Activated naive CD8-positive, alpha-beta T cell treated with anti-CD3 and anti-CD28 coated beads, Interleukin-2, amount 50 U/mL, for 24 hours (primary cell): ENCODE results near the gene TPRKB.
"Not testable (repeated sequence)": the region's sequence is repeated elsewhere in the genome, so short reads cannot be mapped to it uniquely, and the experiment has no call there.

ENCODE experiments used
- ATAC-seq: fragments of 150-1000 bp; cut with Tn5 transposase; one replicate; pipeline ENCODE4 v1.10.0; 2021
- DNase-seq: peaks from one replicate; pipeline ENCODE4 v3.0.0; 2021
- H3K27ac Mint-ChIP-seq: one replicate; pipeline ENCODE4 v1.8.0; 2021; ENCODE audit warnings: mild to moderate bottlenecking, mixed read lengths
- H3K27me3 Mint-ChIP-seq: one replicate; pipeline ENCODE4 v1.8.0; 2021; ENCODE audit warnings: mixed read lengths
- H3K36me3 Mint-ChIP-seq: one replicate; pipeline ENCODE4 v1.8.0; 2021; ENCODE audit warnings: low read depth, mixed read lengths
- H3K4me1 Mint-ChIP-seq: one replicate; pipeline ENCODE4 v1.8.0; 2021; ENCODE audit warnings: mixed read lengths
- H3K4me3 Mint-ChIP-seq: one replicate; pipeline ENCODE4 v1.8.0; 2021; ENCODE audit warnings: mild to moderate bottlenecking, moderate library complexity, mixed read lengths
- H3K9me3 Mint-ChIP-seq: one replicate; pipeline ENCODE4 v1.8.0; 2021; ENCODE audit warnings: mixed read lengths

TPRKB gene

DNA sequence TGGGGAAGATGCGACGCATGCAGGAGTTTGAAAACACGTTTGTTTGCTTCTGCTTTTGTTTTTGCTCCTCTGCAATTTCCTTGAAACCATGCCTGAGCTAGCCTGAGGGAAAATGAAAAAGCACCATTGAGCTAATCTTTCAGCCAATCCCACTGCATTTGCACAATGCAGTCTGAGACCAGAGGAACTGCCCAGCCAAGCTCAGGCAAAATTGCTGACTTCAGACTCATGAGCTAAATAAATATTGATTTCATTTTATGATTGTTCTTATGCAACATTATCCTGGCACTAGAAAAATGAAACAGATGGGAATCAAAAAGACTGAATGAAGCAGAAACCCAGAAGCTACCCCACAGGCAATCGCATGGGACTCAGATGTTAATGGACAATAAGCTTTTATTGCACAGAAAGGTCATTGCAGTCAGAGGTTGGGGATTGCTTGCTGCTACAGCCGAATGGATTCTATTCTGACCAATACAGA is 37.0 kb downstream of the TPRKB start:
- no peak for DNase-seq
- Mint-ChIP-seq H3K4me1 (no peaks in the 10 kb centered on the region), H3K27me3 (peaks cover 14% of the 10 kb centered on the region), H3K36me3 (no peaks in the 10 kb centered on the region), H3K9me3 (no peaks in the 10 kb centered on the region), H3K27ac (no peak overlapping the region), H3K4me3 (no peak overlapping the region)
- ATAC-seq = no peak

DNA sequence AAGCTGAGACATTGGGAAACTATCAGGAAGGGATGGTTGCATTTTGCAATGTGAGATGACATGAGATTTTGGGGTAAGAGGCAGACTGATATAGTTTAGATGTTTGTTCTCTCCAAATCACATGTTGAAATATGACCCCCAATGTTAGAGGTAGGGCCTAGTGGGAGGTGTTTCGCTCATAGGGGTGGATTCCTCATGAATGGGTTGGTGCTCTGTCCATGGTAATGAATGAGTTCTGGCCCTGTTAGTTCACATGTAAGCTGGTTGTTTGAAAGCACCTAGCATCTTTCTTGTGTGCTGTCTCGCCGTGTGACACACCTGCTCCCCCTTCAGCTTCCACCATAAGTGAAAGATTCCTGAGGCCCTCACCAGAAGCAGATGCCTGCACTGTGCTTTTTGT is 37.7 kb downstream of the TPRKB start:
- Mint-ChIP-seq H3K36me3 (no peaks in the 10 kb centered on the region), H3K4me3 (no peak overlapping the region), H3K27me3 (peaks cover 12% of the 10 kb centered on the region), H3K9me3 (no peaks in the 10 kb centered on the region), H3K27ac (no peak overlapping the region), H3K4me1 (no peaks in the 10 kb centered on the region)
- DNase-seq = no peak
- ATAC-seq = no peak

DNA sequence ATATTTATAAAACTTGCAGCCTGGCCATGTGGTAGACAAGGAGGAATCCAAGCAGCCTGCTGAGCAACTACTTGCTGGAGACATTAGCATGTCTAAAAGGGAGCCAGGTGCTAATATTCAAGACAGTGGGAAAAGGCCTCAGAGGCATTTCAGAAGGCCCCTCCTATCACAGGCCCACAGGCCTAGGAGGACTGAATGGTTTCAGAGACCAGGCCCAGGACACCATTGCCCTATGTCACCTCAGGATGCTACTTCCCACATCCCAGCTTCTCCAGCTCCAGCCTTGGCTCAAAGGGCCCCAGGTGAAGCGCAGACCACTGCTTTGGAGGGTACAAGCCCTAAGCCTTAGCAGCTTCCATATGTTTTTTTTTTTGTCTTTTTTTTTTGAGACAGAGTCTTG is 39.0 kb downstream of the TPRKB start:
- H3K27ac Mint-ChIP-seq = no peak overlapping the region
- peaks cover 12% of the 10 kb centered on the region for H3K27me3 Mint-ChIP-seq
- H3K4me3 Mint-ChIP-seq = no peak overlapping the region
- H3K9me3 Mint-ChIP-seq = no peaks in the 10 kb centered on the region
- no peaks in the 10 kb centered on the region for H3K36me3 Mint-ChIP-seq
- ATAC-seq = no peak
- no peaks in the 10 kb centered on the region for H3K4me1 Mint-ChIP-seq
- no peak for DNase-seq

DNA sequence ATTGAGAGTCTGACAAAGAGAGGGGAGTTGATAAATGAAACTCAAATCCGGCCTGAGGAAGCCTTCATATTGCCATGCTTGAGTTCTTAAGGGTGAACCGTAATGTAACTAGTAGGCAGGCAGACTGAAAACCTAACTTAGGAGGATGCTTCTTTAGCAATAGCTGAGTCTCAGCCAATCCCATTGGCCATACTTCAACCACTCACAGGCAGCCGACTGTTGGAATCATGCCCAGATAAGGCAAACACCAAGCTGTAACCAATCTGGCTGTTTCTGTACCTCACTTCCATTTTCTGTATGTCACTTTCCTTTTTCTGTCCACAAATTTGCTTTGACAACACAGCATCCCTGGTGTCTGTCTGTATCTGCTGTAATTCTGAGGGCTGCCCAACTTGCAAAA is 39.5 kb downstream of the TPRKB start:
- Mint-ChIP-seq H3K27ac (no peak overlapping the region), H3K27me3 (peaks cover 12% of the 10 kb centered on the region), H3K4me3 (no peak overlapping the region), H3K9me3 (no peaks in the 10 kb centered on the region), H3K4me1 (no peaks in the 10 kb centered on the region), H3K36me3 (no peaks in the 10 kb centered on the region)
- no peak for ATAC-seq
- no peak for DNase-seq

DNA sequence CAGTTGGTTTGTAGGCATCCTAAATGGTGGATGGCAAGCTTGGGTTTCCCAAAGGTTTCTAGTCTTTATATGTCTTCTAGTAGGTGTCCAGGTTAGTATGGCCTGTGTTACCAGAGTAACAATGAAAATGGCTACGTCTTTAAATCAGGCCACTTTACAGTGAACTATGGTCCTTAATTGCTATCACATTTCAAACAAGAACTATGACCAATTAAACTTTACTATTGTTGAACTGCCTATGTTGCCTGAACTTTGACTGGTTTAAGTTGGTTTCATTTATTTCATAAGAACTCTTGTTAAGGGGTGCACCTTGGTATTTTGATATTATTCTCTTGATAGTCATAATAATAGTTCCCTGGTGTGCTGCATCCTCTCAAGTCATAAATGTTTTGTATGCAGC is 40.2 kb downstream of the TPRKB start:
- ATAC-seq, DNase-seq, H3K4me1 Mint-ChIP-seq, H3K36me3 Mint-ChIP-seq, H3K9me3 Mint-ChIP-seq, H3K27ac Mint-ChIP-seq, H3K4me3 Mint-ChIP-seq: not testable (repeated sequence)
- peaks cover 12% of the 10 kb centered on the region for H3K27me3 Mint-ChIP-seq

DNA sequence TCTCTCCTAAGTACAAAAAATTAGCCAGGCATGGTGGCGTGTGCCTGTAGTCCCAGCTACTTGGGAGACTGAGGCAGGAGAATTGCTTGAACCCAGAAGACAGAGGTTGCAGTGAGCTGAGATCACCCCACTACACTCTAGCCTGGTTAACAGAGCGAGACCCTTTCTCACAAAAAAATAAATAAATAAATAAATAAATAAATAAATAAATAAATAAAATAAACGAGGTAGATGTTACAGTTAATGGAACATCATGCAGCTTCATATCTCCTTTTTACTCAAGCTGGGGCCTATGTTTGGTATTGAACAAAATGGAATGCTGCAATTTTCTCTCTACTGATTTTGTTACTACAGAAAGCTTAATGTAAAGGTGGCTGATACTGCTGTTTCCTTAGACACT is 40.6 kb downstream of the TPRKB start:
- not testable (repeated sequence) for H3K27ac Mint-ChIP-seq, H3K9me3 Mint-ChIP-seq, ATAC-seq, DNase-seq, H3K4me3 Mint-ChIP-seq, H3K36me3 Mint-ChIP-seq, H3K4me1 Mint-ChIP-seq, H3K27me3 Mint-ChIP-seq

DNA sequence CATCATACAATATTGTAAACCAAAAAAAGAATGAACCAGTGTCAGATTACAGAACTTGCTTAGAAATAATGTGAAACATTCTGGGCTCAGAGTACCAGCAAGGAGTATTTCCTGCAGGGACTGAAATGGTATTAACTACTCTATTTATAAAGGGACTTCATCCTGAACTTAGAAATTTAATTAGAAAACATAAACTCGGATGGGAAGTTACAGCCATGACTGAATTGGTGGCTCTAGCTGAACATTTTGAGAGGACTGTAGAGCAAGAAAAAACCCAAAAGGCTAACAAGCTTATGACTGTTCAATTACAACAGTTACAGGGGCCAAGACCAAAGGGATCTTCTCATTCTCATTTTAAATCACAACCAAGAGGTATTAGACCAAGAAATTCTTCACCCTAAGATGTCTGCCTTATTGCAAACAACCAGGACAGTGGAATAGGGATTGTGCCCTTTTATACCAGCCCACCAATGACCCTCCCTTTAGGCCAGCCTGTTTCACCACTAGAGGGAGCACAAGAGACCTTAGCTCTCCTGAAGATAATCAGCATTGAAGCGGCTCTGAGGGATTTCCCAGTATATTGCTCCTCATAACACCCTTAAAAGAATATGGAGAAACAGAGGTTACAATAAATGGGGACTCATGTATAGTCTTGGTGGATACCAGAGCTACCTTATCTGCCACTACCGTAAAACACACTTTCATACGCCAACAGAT is 46.6 kb downstream of the TPRKB start:
- not testable (repeated sequence) for H3K27ac Mint-ChIP-seq, H3K4me1 Mint-ChIP-seq, H3K4me3 Mint-ChIP-seq, H3K9me3 Mint-ChIP-seq, H3K27me3 Mint-ChIP-seq, H3K36me3 Mint-ChIP-seq
- ATAC-seq = peak; percentile 92
- peak; percentile 9 for DNase-seq

DNA sequence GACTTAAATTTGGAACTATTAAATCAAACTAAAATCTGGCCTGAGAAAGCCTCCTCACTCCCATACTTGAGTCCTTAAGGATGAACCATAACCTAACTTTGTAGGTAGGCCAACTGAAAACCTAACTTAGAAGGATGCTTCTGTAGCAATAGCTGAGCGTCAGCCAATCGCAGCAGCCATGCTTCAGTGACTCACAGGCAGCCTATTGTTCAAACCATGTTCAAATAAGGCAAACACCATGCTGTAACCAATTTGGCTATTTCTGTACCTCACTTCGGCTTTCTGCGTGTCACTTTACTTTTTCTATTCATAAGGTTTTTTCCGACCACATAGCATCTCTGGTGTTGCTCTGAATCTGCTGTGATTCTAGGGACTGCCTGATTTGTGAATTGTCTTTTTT is 48.7 kb downstream of the TPRKB start:
- not testable (repeated sequence) for H3K27ac Mint-ChIP-seq, H3K4me3 Mint-ChIP-seq, H3K27me3 Mint-ChIP-seq, H3K4me1 Mint-ChIP-seq, H3K9me3 Mint-ChIP-seq, ATAC-seq, H3K36me3 Mint-ChIP-seq, DNase-seq

DNA sequence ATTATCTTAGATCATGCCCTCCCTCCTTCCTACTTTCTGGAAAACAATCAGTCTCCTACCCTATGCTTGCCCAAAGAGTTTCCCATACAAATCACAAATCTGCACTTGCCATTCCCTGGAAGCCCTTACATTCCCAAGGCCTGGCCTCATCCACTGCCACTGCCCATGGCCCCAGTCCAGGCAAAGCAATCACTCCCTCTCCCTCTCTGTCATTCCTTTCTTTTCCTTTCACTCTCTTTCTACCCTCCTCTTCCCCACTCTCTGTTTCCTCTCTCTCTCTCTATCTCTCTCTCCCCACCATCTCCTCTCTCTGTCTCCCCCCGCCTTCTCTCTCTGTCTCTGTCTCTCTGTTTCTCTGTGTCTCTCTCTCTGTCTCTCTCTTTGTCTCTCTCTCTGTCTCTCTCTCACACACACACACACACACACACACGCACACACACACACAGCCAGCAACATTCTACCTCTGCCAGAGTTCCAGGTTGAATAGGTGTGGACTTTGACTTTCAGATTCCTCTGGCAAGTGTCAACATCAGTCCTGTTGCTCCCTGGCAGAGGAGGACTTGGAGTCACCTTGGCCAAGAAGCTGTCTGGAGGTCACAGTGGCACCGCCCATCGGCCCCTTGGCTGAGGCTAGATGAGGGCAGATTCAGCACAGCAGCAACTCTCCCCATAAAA is 51.2 kb downstream of the TPRKB start:
- H3K4me1 Mint-ChIP-seq = no peaks in the 10 kb centered on the region
- peaks cover 5% of the 10 kb centered on the region for H3K9me3 Mint-ChIP-seq
- no peak overlapping the region for H3K27ac Mint-ChIP-seq
- no peak overlapping the region for H3K4me3 Mint-ChIP-seq
- ATAC-seq = no peak
- H3K27me3 Mint-ChIP-seq = peaks cover 2% of the 10 kb centered on the region
- DNase-seq = no peak
- no peaks in the 10 kb centered on the region for H3K36me3 Mint-ChIP-seq

DNA sequence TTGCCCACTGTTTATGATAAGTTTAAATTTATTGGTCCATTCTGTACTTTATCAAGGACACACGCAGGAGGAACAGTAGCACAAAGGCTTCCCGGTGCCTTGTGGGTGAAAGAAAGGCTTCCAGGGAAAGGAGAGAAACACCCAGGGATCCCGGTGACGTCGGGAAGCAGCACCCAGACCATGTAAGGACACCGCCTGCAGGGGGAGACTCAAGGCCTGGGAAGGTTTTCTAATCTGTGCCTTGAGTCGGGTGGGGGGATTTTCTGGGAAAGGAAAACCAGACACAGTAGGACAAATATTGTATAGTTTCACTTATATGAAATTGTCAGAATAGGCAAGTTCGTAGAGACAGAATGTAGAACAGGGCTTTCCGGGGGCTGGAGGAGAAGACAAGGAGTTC is 52.2 kb downstream of the TPRKB start:
- H3K4me3 Mint-ChIP-seq, H3K4me1 Mint-ChIP-seq, H3K9me3 Mint-ChIP-seq, ATAC-seq, H3K27ac Mint-ChIP-seq, H3K36me3 Mint-ChIP-seq, H3K27me3 Mint-ChIP-seq, DNase-seq: not testable (repeated sequence)

DNA sequence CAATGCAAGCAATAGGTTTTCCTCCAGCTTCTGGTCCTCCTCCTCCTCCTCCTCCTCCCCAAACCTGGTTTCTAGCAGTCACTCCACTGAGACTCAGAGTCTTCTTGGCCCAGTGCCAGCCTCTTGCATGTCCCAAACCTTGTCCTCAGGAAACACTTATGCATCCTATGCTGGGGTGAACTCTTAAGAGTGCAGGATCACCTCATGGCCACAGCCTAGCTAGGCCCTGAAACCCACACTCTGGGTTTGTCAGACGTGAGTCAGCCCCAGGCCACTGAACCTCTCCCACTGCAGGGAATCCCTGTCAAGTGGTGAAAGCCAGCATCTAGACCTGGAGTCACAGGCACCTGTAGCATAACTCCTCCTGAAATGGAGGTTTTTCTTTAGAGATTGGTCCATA is 52.8 kb downstream of the TPRKB start:
- H3K36me3 Mint-ChIP-seq, DNase-seq: not testable (repeated sequence)

DNA sequence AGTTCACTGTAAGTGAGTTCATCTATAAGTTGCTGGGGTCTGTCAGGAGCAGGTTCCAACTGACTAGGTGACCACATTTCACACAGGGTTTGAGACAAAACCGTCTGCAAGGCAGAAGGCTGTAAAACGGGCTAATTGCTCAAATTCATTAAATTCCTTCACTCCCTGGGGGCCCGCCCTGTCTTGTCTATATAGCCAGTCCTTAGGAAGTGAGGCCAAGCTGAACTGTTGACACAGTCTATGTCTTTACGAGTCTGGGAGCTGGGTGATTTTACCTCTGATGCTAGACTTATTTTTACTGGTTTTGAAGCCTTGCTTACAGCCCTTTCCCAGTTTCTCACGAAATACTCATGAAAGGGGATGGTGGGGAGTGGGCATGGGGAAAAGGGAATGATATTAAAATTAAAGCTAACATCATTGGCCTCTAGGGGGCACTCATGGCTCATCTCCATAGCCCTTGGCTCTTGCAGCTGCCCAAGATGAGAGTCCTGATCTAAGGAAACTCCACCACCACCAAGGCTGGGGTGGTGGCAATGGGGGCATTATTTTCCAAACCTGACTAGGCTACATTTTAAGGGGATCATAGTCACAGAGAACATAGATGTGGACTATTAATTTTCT is 57.1 kb downstream of the TPRKB start:
- not testable (repeated sequence) for ATAC-seq, H3K36me3 Mint-ChIP-seq, H3K27ac Mint-ChIP-seq, H3K27me3 Mint-ChIP-seq, H3K4me1 Mint-ChIP-seq, H3K9me3 Mint-ChIP-seq, H3K4me3 Mint-ChIP-seq
- peak; percentile 44 for DNase-seq

More for the DNA sequence above, 52.8 kb downstream of the TPRKB start:
- H3K4me1 Mint-ChIP-seq, H3K4me3 Mint-ChIP-seq, H3K27me3 Mint-ChIP-seq, H3K9me3 Mint-ChIP-seq, H3K27ac Mint-ChIP-seq: not testable (repeated sequence)
- peak; percentile 69 for ATAC-seq
